Skeletal muscle satellite cell (primary cell): ENCODE results near the gene KCNH3.

Experiments
- H3K27me3 ChIP-seq: 2 replicates; pipeline ENCODE4 v1.7.0; 2013; ENCODE audit warnings: low read length; ENCODE audit not compliant: control insufficient read depth, insufficient read depth
- H3K36me3 ChIP-seq: 2 replicates; pipeline ENCODE4 v1.7.0; 2013; ENCODE audit warnings: mild to moderate bottlenecking, control low read depth, low read length; ENCODE audit not compliant: insufficient read depth
- H3K4me1 ChIP-seq: 2 replicates; pipeline ENCODE4 v1.7.0; 2013; ENCODE audit warnings: low read length; ENCODE audit not compliant: control insufficient read depth, insufficient read depth
- H3K4me2 ChIP-seq: 2 replicates; pipeline ENCODE4 v1.7.0; 2013; ENCODE audit warnings: mild to moderate bottlenecking, low read length
- H3K4me3 ChIP-seq: 2 replicates; pipeline ENCODE4 v1.7.0; 2013; ENCODE audit warnings: low read length
- H3K9ac ChIP-seq: 2 replicates; pipeline ENCODE4 v1.7.0; 2013; ENCODE audit warnings: mild to moderate bottlenecking, low read depth, low read length, moderate library complexity
- H3K9me3 ChIP-seq: replicated peaks from 2 replicates; pipeline ENCODE4 v1.7.0; 2013; ENCODE audit warnings: mild to moderate bottlenecking, control low read depth, low read length

KCNH3 gene

DNA sequence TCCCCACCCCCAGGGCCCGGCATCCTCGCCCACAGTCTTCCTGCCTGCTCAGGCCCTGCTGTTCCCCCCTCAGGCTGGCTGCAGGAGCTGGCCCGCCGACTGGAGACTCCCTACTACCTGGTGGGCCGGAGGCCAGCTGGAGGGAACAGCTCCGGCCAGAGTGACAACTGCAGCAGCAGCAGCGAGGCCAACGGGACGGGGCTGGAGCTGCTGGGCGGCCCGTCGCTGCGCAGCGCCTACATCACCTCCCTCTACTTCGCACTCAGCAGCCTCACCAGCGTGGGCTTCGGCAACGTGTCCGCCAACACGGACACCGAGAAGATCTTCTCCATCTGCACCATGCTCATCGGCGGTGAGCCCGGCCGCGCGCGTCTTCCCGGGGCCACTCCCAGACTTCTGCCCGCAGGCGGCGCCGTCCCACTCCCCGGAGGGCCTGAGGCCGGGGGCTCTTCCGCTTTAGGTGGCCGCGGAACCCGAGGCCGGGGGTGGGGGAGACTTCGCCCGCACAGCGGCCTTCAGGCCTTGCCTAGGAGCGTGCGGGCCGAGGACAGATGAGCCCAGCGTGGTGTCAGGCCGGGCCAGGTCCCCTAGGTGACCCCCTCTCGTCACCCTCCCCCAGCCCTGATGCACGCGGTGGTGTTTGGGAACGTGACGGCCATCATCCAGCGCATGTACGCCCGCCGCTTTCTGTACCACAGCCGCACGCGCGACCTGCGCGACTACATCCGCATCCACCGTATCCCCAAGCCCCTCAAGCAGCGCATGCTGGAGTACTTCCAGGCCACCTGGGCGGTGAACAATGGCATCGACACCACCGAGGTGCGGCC lies 10.2 kb downstream of the KCNH3 start:
- Histone ChIP-seq H3K9ac (no peak overlapping the region), H3K27me3 (peaks cover 71% of the 10 kb centered on the region), H3K4me3 (peak overlapping the region; percentile 31), H3K9me3 (no peaks in the 10 kb centered on the region), H3K4me2 (peak overlapping the region; percentile 69), H3K36me3 (no peaks in the 10 kb centered on the region), H3K4me1 (peaks cover 10% of the 10 kb centered on the region)

DNA sequence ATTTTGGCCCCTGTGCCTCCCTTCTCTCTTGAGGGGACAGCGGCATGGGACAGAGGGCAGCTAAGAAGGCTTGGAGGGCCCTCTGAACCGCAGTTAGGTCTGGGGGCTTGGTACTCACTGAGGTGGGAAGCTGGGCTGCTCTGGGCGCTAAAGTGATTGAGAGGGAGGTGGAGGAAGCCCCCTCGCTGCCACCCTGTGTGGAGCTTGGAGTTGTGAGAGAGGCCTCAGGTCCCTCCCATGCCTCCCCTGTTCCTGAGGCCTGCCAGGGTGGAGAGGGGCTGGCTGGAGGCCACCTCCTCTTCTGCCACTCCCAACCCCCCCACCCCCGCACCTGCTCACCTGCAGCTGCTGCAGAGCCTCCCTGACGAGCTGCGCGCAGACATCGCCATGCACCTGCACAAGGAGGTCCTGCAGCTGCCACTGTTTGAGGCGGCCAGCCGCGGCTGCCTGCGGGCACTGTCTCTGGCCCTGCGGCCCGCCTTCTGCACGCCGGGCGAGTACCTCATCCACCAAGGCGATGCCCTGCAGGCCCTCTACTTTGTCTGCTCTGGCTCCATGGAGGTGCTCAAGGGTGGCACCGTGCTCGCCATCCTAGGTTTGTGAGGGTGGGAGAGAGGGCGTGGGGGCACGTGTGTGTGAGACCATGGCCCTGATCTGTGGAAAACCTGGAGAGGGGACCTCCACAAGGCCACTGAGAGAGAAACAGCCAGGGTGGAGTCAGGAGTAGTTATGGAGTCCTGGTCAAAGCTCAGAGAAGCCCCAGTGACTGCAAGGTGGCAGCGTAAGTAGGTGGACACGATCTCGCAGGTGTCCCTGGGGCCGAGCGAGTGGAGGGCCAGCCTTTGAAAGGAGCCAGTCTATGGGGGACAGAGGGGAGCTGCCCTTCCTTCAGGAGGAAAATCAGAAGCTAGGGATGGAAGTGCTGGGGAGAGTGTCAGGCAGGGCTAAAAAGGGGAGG lies 11.2 kb downstream of the KCNH3 start:
- Histone ChIP-seq H3K9ac (no peak overlapping the region), H3K36me3 (no peaks in the 10 kb centered on the region), H3K4me2 (no peak overlapping the region), H3K4me1 (peaks cover 10% of the 10 kb centered on the region), H3K27me3 (peaks cover 61% of the 10 kb centered on the region), H3K9me3 (no peaks in the 10 kb centered on the region), H3K4me3 (no peak overlapping the region)

DNA sequence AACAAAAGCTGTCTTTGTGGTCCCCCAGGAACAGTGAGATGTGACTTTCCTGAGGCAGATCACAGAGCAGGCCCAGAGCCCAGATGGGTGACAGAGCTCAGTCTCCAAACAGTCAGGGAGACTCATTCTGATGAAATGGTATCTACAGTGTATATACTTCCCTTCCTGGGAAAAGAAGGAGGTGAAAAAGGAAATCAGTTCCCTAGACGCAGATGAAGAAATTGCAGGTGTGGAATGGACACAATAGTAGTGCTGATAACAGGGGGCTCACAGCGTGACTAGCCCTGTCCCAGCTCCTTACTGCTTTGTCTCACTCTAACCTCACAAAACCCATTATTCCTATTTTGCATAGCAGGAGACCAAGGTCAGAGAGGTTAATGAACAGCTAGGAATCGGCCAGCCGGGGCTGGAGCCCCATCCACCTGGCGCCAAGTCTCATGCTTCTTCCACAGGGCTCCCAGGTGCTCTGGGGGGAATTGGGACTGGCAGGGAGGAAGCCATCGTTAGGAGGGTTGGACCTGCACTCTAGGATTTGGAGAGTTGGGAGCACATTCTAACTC lies 11.9 kb downstream of the KCNH3 start:
- peaks cover 56% of the 10 kb centered on the region for H3K27me3 ChIP-seq

DNA sequence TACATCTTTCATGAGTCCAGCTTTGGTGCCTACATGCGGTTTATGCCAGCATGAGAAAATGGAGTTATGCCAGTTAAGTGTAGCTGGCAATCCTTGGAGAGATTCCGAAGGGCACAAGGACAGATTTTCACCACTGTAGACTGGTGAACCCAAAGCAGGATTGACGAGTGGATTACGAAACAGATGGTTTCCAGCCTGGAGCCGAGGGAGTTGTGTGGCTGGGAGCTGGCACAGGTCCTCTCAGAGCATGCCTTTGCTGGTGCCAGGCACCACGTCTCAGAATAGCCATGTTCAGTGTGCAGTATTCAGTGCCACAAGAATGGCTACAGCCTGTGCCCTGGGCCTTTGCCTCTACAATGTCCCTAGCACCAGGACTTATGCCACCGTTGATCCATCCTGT lies 13.2 kb downstream of the KCNH3 start:
- H3K36me3 ChIP-seq, result no peaks in the 10 kb centered on the region
- no peak overlapping the region for H3K4me3 ChIP-seq
- peaks cover 50% of the 10 kb centered on the region for H3K27me3 ChIP-seq
- no peak overlapping the region for H3K4me2 ChIP-seq
- H3K9ac ChIP-seq, result no peak overlapping the region
- peaks cover 10% of the 10 kb centered on the region for H3K4me1 ChIP-seq
- no peaks in the 10 kb centered on the region for H3K9me3 ChIP-seq

More for the DNA sequence above, 11.9 kb downstream of the KCNH3 start:
- Histone ChIP-seq H3K4me2 (no peak overlapping the region), H3K9me3 (no peaks in the 10 kb centered on the region), H3K9ac (no peak overlapping the region), H3K4me3 (no peak overlapping the region), H3K4me1 (peaks cover 10% of the 10 kb centered on the region), H3K36me3 (no peaks in the 10 kb centered on the region)

DNA sequence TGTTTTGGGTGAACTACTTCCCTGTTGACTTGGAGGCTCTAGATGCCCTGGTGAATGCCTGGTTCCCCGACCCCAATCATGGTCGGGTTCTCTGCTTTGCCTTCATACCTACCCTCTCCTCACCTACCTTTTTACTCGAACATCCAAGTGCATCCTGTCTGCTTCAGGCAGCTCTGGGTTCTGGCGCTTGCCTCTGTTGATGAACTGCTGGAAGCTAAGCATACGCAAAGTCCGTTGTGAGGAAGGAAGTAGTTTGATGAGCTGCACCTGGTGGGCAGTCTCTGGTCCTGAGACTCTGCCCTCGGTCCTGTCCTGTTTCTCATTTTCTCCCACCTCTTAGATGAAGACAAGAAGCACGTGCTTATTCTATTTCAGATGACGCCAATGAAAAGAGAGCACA lies 13.6 kb downstream of the KCNH3 start:
- peaks cover 2% of the 10 kb centered on the region for H3K36me3 ChIP-seq
- H3K27me3 ChIP-seq, result peaks cover 46% of the 10 kb centered on the region
- peaks cover 10% of the 10 kb centered on the region for H3K4me1 ChIP-seq
- no peak overlapping the region for H3K9ac ChIP-seq
- H3K9me3 ChIP-seq, result no peaks in the 10 kb centered on the region
- H3K4me3 ChIP-seq, result no peak overlapping the region
- H3K4me2 ChIP-seq, result no peak overlapping the region

DNA sequence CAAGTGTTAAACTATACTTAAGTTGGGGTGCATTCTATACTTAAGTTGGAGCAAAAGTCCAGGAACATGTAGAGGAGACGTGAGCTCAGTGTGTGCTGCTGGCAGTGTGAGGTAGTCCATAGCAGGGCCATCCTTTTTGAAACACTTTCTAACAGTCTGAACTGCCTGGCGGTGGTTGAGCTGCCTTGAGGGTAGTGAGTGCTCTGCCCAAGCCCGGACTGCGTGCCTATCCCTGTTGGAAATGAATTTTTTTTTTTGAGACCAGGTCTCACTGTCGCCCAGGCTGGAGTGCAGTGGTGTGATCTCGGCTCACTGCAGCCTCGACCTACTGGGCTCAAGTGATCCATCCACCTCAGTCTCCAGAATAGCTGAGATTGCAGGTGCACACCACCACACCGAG lies 14.1 kb downstream of the KCNH3 start:
- Histone ChIP-seq H3K27me3 (peaks cover 41% of the 10 kb centered on the region), H3K4me1 (peaks cover 10% of the 10 kb centered on the region), H3K9ac (no peak overlapping the region), H3K4me3 (no peak overlapping the region), H3K9me3 (no peaks in the 10 kb centered on the region), H3K36me3 (peaks cover 6% of the 10 kb centered on the region), H3K4me2 (no peak overlapping the region)

DNA sequence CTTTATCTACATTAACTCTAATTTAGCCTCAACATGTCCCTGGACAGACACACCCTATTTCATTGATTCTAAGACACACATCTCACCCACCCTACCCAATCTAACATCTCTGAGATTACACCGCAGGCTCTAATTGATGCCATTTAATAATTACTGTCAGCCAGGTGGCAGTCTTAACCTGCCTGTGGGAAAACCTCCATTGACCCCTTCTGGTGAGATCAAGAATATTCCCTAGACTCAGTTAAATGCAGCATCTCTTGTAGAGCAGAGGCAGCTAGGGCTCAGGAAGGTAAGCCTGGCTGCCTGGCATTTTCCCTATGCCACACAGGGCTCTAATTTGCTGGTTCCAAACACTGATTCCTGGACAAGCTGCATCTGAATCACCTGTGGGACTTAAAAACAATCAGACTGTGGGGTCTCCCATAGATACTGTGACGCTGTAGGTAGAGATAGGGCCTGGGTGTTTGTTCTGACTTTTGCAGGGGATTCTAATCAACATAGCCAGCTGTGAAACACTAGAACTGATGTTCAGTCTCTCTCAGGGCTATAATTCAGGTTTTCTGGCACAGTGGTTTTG lies 14.8 kb downstream of the KCNH3 start:
- H3K4me1 ChIP-seq, result peaks cover 8% of the 10 kb centered on the region
- no peaks in the 10 kb centered on the region for H3K9me3 ChIP-seq
- peaks cover 34% of the 10 kb centered on the region for H3K27me3 ChIP-seq
- no peak overlapping the region for H3K4me3 ChIP-seq
- H3K36me3 ChIP-seq, result peaks cover 11% of the 10 kb centered on the region
- no peak overlapping the region for H3K4me2 ChIP-seq
- no peak overlapping the region for H3K9ac ChIP-seq

DNA sequence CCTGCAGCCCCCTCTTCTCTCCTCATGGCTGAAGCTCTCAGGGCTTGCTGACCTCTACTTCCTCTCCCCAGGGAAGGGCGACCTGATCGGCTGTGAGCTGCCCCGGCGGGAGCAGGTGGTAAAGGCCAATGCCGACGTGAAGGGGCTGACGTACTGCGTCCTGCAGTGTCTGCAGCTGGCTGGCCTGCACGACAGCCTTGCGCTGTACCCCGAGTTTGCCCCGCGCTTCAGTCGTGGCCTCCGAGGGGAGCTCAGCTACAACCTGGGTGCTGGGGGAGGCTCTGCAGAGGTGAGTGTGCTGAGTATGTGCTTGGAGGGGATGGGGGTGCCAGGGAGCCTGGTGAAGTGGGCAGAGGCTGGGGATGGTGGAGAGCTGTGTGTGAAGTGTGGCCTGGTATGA lies 15.4 kb downstream of the KCNH3 start:
- Histone ChIP-seq H3K9ac (no peak overlapping the region), H3K36me3 (peaks cover 18% of the 10 kb centered on the region), H3K9me3 (no peaks in the 10 kb centered on the region), H3K27me3 (peaks cover 27% of the 10 kb centered on the region), H3K4me1 (peaks cover under 1% of the 10 kb centered on the region), H3K4me2 (no peak overlapping the region), H3K4me3 (no peak overlapping the region)

DNA sequence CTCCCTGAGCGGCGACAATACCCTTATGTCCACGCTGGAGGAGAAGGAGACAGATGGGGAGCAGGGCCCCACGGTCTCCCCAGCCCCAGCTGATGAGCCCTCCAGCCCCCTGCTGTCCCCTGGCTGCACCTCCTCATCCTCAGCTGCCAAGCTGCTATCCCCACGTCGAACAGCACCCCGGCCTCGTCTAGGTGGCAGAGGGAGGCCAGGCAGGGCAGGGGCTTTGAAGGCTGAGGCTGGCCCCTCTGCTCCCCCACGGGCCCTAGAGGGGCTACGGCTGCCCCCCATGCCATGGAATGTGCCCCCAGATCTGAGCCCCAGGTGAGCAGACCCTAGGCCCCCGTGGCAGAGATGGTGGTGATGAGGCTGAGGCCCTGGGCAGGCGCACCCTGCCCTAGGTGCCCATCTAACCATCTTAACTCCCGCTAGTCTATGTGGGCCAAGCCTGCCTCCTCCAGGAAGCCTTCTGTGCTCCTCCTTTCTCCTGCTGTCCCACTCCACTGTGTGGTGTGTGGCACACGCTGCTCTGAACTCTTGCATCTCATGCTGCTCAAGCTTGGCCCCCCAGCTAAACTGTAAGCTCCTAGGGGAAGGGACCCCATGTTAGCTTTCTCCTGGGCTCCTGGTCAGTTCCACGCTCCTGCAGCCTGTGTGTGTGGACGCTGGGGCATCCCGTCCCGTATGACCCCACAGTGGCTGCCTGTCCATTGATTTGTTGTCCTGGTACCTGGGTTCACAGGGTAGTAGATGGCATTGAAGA lies 17.0 kb downstream of the KCNH3 start:
- Histone ChIP-seq H3K9ac (no peak overlapping the region), H3K4me1 (no peaks in the 10 kb centered on the region), H3K4me2 (no peak overlapping the region), H3K27me3 (peaks cover 17% of the 10 kb centered on the region), H3K4me3 (no peak overlapping the region), H3K9me3 (no peaks in the 10 kb centered on the region), H3K36me3 (peaks cover 33% of the 10 kb centered on the region)

GRCh38 chr12:49556391-49557186 lies 17.8 kb downstream of the KCNH3 start:
- H3K9me3 ChIP-seq, result no peaks in the 10 kb centered on the region
- no peak overlapping the region for H3K4me2 ChIP-seq
- no peak overlapping the region for H3K4me3 ChIP-seq
- peaks cover 41% of the 10 kb centered on the region for H3K36me3 ChIP-seq
- H3K9ac ChIP-seq, result no peak overlapping the region
- no peaks in the 10 kb centered on the region for H3K4me1 ChIP-seq
- H3K27me3 ChIP-seq, result peaks cover 12% of the 10 kb centered on the region
